Body of pancreas (tissue), 4 donors: ENCODE data around the gene TPST2. TPM values are rescaled to one million over a fixed set of nuclear protein-coding genes. Genes with fewer than 3 reads are reported as not detected.

Experiments used
- ATAC-seq: fragments of 150-250 bp; one replicate; pipeline ENCODE4 v1.9.1; 2016
- DNase-seq, 4 donors: peaks; one replicate each; pipeline ENCODE4 v3.0.0-alpha.2; 2019
- H3K27ac ChIP-seq, 4 donors: fragments of 200-600 bp; sonication (generic); 1 replicate in 3 of 4; 2 replicates in 1 of 4; pipeline versions ENCODE4 v1.5.1 to v1.6.1; 2016 to 2019; ENCODE audit warnings: mild to moderate bottlenecking in 1 of 4, mixed read lengths in 1 of 4, moderate library complexity in 1 of 4
- H3K27me3 ChIP-seq, 2 donors: fragments of 200-600 bp; sonication (generic); one replicate each; pipeline ENCODE4 v1.6.0; 2016; ENCODE audit warnings: mild to moderate bottlenecking in 1 of 2
- H3K36me3 ChIP-seq, 2 donors: fragments of 200-600 bp; sonication (generic); replicated peaks in 1 of 2; 2 replicates each; pipeline ENCODE4 v1.5.1; 2016; ENCODE audit warnings: low read depth in 2 of 2; ENCODE audit not compliant: insufficient read depth in 1 of 2
- H3K4me1 ChIP-seq: fragments of 200-600 bp; sonication (generic); one replicate; pipeline ENCODE4 v1.6.0; 2016
- H3K4me3 ChIP-seq, 2 donors: fragments of 200-600 bp; sonication (generic); 1 replicate in 1 of 2; 2 replicates in 1 of 2; pipeline ENCODE4 v1.5.1; 2016 to 2019
- H3K9me3 ChIP-seq, 3 donors: fragments of 200-600 bp; sonication (generic); 1 replicate in 2 of 3; 2 replicates in 1 of 3; pipeline ENCODE4 v1.5.1; 2016
- POLR2A ChIP-seq, 3 donors: fragments of 450-650 bp; IDR thresholded peaks; one replicate each; pipeline ENCODE4 v1.6.1; 2016; ENCODE audit warnings: antibody characterized with exemption in 3 of 3, mild to moderate bottlenecking in 2 of 3
- whole genome bisulfite sequencing, 2 donors: methylation state at CpG; one replicate each; pipeline ENCODE4 v1.1.5; 2017; 5-methylcytosine and 5-hydroxymethylcytosine counted together
- intact Hi-C: fragments of 100-400 bp; cut with DNase I; formaldehyde crosslinking; loops from one replicate; pipeline ENCODE4 v1.15.1; 2023
- total RNA-seq, 2 donors: library from RNA; depleted of rRNA; stranded (reverse); fragments of >200 nt; gene quantifications; one replicate each; pipeline ENCODE4 v1.1.0, GENCODE V29; 2016
- TF ChIP-seq, protein P1 (sequence below), 7 experiments: fragments of 450-650 bp in 4 of 7; fragments of 200-600 bp in 3 of 7; sonication (generic) in 3 of 7; IDR thresholded peaks; one replicate each; pipeline ENCODE4 v1.5.1; 2016 to 2019; ENCODE audit warnings: antibody characterized with exemption in 7 of 7

Gene TPST2
- total RNA-seq, 2 donors from 2014 or later: 547 to 586 TPM

DNA sequence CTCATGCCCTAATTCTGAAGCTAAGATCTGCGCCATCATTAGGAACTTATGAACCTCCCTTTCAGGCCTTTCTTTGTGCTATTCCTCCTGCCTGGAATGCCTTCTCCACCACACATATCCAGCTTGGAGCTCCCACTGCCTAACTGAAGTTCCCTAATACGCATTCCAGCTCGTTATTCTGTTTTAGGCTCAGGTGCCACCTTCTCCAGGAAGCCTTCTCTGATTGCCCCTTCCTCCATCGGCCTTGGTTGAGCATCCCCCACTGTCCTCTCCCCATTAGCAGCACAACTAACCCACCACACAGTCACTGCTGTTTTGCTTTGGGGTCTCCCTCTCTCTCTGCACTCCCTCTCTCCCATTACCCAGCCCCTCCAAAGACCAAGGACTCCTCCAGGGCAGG lies 22.7 kb upstream of the TPST2 start:
- H3K27me3 ChIP-seq: no peaks in the 10 kb centered on the region
- no peak overlapping the region for H3K27ac ChIP-seq
- no peaks in the 10 kb centered on the region for H3K36me3 ChIP-seq
- no peaks in the 10 kb centered on the region for H3K4me1 ChIP-seq
- 85 to 89% methylated on average over 4 of the region's 4 CpGs for whole genome bisulfite sequencing, 2 donors
- no peak for ATAC-seq
- no peak for DNase-seq
- TF ChIP-seq, protein P1, sequence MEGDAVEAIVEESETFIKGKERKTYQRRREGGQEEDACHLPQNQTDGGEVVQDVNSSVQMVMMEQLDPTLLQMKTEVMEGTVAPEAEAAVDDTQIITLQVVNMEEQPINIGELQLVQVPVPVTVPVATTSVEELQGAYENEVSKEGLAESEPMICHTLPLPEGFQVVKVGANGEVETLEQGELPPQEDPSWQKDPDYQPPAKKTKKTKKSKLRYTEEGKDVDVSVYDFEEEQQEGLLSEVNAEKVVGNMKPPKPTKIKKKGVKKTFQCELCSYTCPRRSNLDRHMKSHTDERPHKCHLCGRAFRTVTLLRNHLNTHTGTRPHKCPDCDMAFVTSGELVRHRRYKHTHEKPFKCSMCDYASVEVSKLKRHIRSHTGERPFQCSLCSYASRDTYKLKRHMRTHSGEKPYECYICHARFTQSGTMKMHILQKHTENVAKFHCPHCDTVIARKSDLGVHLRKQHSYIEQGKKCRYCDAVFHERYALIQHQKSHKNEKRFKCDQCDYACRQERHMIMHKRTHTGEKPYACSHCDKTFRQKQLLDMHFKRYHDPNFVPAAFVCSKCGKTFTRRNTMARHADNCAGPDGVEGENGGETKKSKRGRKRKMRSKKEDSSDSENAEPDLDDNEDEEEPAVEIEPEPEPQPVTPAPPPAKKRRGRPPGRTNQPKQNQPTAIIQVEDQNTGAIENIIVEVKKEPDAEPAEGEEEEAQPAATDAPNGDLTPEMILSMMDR (IDR thresholded peaks at IDR 0.05): no peak
- TF ChIP-seq POLR2A (IDR thresholded peaks at IDR 0.05): no peak
- no peaks in the 10 kb centered on the region for H3K9me3 ChIP-seq
- no peak overlapping the region for H3K4me3 ChIP-seq
- intact Hi-C loops: no loop called here

- no peak for TF ChIP-seq POLR2A (IDR thresholded peaks at IDR 0.05)
- TF ChIP-seq, protein P1 (IDR thresholded peaks at IDR 0.05): no peak
- H3K27ac ChIP-seq: no peak overlapping the region
- no peaks in the 10 kb centered on the region for H3K27me3 ChIP-seq
- no peak for DNase-seq
- H3K36me3 ChIP-seq: no peaks in the 10 kb centered on the region
- ATAC-seq: no peak
- intact Hi-C loops: no loop called here
- no peaks in the 10 kb centered on the region for H3K4me1 ChIP-seq
- H3K9me3 ChIP-seq: no peaks in the 10 kb centered on the region
- WGBS, 2 donors: 67 to 75% methylated on average over 2 of the region's 2 CpGs
- no peak overlapping the region for H3K4me3 ChIP-seq
These were observed 21.1 kb upstream of the TPST2 start for GRCh38 chr22:26610996-26611395.

GRCh38 chr22:26610072-26610958 lies 20.4 kb upstream of the TPST2 start:
- H3K27ac ChIP-seq: no peak overlapping the region
- no peak overlapping the region for H3K4me3 ChIP-seq
- no peaks in the 10 kb centered on the region for H3K36me3 ChIP-seq
- DNase-seq (peak in 2 of 4 donors; percentile 10 to 16), ATAC-seq (no peak)
- H3K4me1 ChIP-seq: no peaks in the 10 kb centered on the region
- 51 to 69% methylated on average over 12 of the region's 12 CpGs for WGBS, 2 donors
- H3K27me3 ChIP-seq: no peaks in the 10 kb centered on the region
- TF ChIP-seq, protein P1 (IDR thresholded peaks at IDR 0.05): no peak
- no peak for TF ChIP-seq POLR2A (IDR thresholded peaks at IDR 0.05)
- intact Hi-C loops: no loop called here
- no peaks in the 10 kb centered on the region for H3K9me3 ChIP-seq

DNA sequence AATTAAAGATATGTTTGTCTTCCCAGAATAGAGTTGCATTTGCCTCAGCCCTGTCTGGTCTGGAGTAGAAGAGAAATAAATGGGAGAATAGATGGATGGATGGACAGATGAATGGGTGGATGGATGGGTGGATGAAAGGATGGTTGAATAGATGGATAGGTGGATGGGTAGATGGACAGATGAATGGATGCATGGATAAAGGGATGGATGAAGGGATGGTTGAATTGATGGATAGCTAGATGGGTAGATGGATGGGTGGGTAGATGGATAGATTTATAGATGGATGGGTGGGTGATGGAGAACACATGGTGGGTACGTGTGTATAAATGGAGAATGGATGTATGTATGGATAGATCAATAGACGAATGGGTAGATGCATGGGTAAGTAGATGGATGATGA lies 19.4 kb upstream of the TPST2 start:
- H3K27me3 ChIP-seq: no peaks in the 10 kb centered on the region
- H3K27ac ChIP-seq: no peak overlapping the region
- H3K9me3 ChIP-seq: no peaks in the 10 kb centered on the region
- DNase-seq (no peak), ATAC-seq (no peak)
- WGBS, 2 donors: 72 to 76% methylated on average over 2 of the region's 2 CpGs
- H3K4me3 ChIP-seq: no peak overlapping the region
- intact Hi-C loops: no loop called here
- no peaks in the 10 kb centered on the region for H3K4me1 ChIP-seq
- TF ChIP-seq POLR2A (IDR thresholded peaks at IDR 0.05): no peak
- TF ChIP-seq, protein P1 (IDR thresholded peaks at IDR 0.05): no peak
- H3K36me3 ChIP-seq: no peaks in the 10 kb centered on the region

DNA sequence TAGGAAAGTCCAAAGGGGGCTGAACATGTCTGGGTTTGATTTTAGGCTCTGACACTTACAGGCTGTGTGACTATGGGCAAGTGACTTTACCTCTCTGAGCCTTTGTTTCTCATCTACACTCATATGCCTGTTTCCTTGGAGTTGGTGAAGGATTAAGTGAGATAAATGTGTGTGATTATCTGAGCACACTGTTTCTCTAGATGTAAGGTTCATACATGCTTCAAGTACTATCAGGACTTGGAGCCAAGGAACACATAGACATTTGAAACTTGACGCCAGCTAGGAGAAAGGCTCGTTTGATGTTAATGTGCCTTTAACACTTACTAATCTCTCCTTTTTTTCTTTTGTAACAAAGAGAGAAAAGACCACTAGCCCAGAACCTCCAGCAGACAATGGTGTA lies 18.2 kb upstream of the TPST2 start:
- ATAC-seq: no peak
- TF ChIP-seq POLR2A (IDR thresholded peaks at IDR 0.05): no peak
- TF ChIP-seq, protein P1 (IDR thresholded peaks at IDR 0.05): no peak
- no peak overlapping the region for H3K4me3 ChIP-seq
- no peaks in the 10 kb centered on the region for H3K4me1 ChIP-seq
- no peak for DNase-seq
- no peaks in the 10 kb centered on the region for H3K36me3 ChIP-seq
- H3K27me3 ChIP-seq: no peaks in the 10 kb centered on the region
- 26 to 28% methylated on average over 2 of the region's 2 CpGs for WGBS, 2 donors
- intact Hi-C loops: no loop called here
- H3K27ac ChIP-seq: no peak overlapping the region
- no peaks in the 10 kb centered on the region for H3K9me3 ChIP-seq
